ENCODE measurements around the gene GINS2. TPM values are rescaled to one million over a fixed set of nuclear protein-coding genes. Genes with fewer than 3 reads are reported as not detected.

The GINS2 gene
- total and polyA plus RNA-seq, 4 donors = 1.6 to 3.1 (median 2.4) TPM

GRCh38 chr16:85724126-85724879 lies 35.5 kb upstream of the GINS2 start:
- no peak for ATAC-seq (ENCODE audit: insufficient read depth, low FRiP score)
- WGBS, 2 donors = 89 to 91% methylated on average over 20 of the region's 20 CpGs

GRCh38 chr16:85722128-85722893 lies 33.6 kb upstream of the GINS2 start:
- no peak overlapping the region for H3K9ac ChIP-seq (ENCODE audit: insufficient read depth in 1 of 2, low read length in 2 of 2)
- no peak for DNase-seq
- no peak for TF ChIP-seq CTCF (IDR thresholded peaks at IDR 0.05; ENCODE audit: control extremely low read depth, extremely low read depth)
- ATAC-seq (ENCODE audit: insufficient read depth, low FRiP score) = no peak
- WGBS, 2 donors = 94 to 97% methylated on average over 20 of the region's 20 CpGs
- H3K36me3 ChIP-seq (ENCODE audit: control insufficient read depth in 4 of 4, insufficient read depth in 4 of 4, low read length in 4 of 4) = peaks cover 0 to 9% (median 1%) of the 10 kb centered on the region in 4 donors
- H3K27ac ChIP-seq (ENCODE audit: low read depth in 1 of 2, low read length in 1 of 2) = no peak overlapping the region
- no peaks in the 10 kb centered on the region for H3K9me3 ChIP-seq (ENCODE audit: control insufficient read depth in 4 of 4, insufficient read depth in 3 of 4, low read length in 3 of 4)
- peaks cover 0 to 5% (median 0%) of the 10 kb centered on the region in 5 donors for H3K4me1 ChIP-seq (ENCODE audit: control insufficient read depth in 5 of 5, insufficient read depth in 5 of 5, low read length in 5 of 5)
- no peaks in the 10 kb centered on the region for H3K27me3 ChIP-seq (ENCODE audit: control insufficient read depth in 3 of 3, insufficient read depth in 3 of 3, low read length in 2 of 3)
- no peak overlapping the region for H3K4me3 ChIP-seq

More at GRCh38 chr16:85724126-85724879, 35.5 kb upstream of the GINS2 start:
- no peak for TF ChIP-seq CTCF (IDR thresholded peaks at IDR 0.05; ENCODE audit: control extremely low read depth, extremely low read depth)
- H3K4me3 ChIP-seq = no peak overlapping the region
- H3K27me3 ChIP-seq (ENCODE audit: control insufficient read depth in 3 of 3, insufficient read depth in 3 of 3, low read length in 2 of 3) = no peaks in the 10 kb centered on the region
- no peaks in the 10 kb centered on the region for H3K4me1 ChIP-seq (ENCODE audit: control insufficient read depth in 5 of 5, insufficient read depth in 5 of 5, low read length in 5 of 5)
- no peaks in the 10 kb centered on the region for H3K9me3 ChIP-seq (ENCODE audit: control insufficient read depth in 4 of 4, insufficient read depth in 3 of 4, low read length in 3 of 4)
- peaks cover 0 to 6% (median 1%) of the 10 kb centered on the region in 4 donors for H3K36me3 ChIP-seq (ENCODE audit: control insufficient read depth in 4 of 4, insufficient read depth in 4 of 4, low read length in 4 of 4)
- no peak for DNase-seq
- no peak overlapping the region for H3K27ac ChIP-seq (ENCODE audit: low read depth in 1 of 2, low read length in 1 of 2)
- no peak overlapping the region for H3K9ac ChIP-seq (ENCODE audit: insufficient read depth in 1 of 2, low read length in 2 of 2)

GRCh38 chr16:85720302-85720637 lies 31.5 kb upstream of the GINS2 start:
- ATAC-seq (ENCODE audit: insufficient read depth, low FRiP score) = no peak
- no peak overlapping the region for H3K27ac ChIP-seq (ENCODE audit: low read depth in 1 of 2, low read length in 1 of 2)
- no peak overlapping the region for H3K9ac ChIP-seq (ENCODE audit: insufficient read depth in 1 of 2, low read length in 2 of 2)
- H3K4me3 ChIP-seq = no peak overlapping the region
- TF ChIP-seq CTCF (IDR thresholded peaks at IDR 0.05; ENCODE audit: control extremely low read depth, extremely low read depth) = no peak
- no peak for DNase-seq
- no peaks in the 10 kb centered on the region for H3K9me3 ChIP-seq (ENCODE audit: control insufficient read depth in 4 of 4, insufficient read depth in 3 of 4, low read length in 3 of 4)
- H3K36me3 ChIP-seq (ENCODE audit: control insufficient read depth in 4 of 4, insufficient read depth in 4 of 4, low read length in 4 of 4) = peaks cover 0 to 5% (median 0%) of the 10 kb centered on the region in 4 donors
- H3K27me3 ChIP-seq (ENCODE audit: control insufficient read depth in 3 of 3, insufficient read depth in 3 of 3, low read length in 2 of 3) = no peaks in the 10 kb centered on the region
- peaks cover 0 to 25% (median 9%) of the 10 kb centered on the region in 5 donors for H3K4me1 ChIP-seq (ENCODE audit: control insufficient read depth in 5 of 5, insufficient read depth in 5 of 5, low read length in 5 of 5)
- 72 to 76% methylated on average over 4 of the region's 4 CpGs for WGBS, 2 donors
